ENCODE data around the gene GPRC5D. TPM values are rescaled to one million over a fixed set of nuclear protein-coding genes. Genes with fewer than 3 reads are reported as not detected.

Gene GPRC5D
- polyA plus RNA-seq, 1 donor from 2014 or later, result not detected

DNA sequence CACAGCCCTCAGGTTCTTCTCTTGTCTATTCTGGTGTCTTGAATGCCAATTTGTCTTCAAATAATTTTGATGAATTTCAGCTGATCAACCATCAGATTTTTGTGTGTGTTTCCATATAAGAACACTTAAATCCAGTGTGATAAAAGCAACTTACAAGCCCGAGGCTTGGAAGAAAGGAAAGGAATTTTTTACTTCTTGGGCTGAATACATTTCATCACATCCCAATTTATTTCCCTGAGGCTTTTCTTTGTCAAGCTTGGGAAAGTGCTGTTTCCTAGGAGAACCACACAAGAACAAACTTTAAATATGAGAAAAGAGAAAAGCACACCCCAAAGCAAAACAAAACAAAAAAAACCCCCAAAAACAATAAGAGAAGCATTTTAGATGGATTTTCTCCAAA lies 26.6 kb downstream of the GPRC5D start:
- no peak overlapping the region for H3K4me2 ChIP-seq (ENCODE audit: low read length)
- H2AFZ ChIP-seq (ENCODE audit: low read depth, low read length), result no peak overlapping the region
- no peaks in the 10 kb centered on the region for H3K9me2 ChIP-seq (ENCODE audit: insufficient read depth, low read length)
- H3K27ac ChIP-seq (ENCODE audit: low read length), result no peak overlapping the region
- no peaks in the 10 kb centered on the region for H3K9me3 ChIP-seq (ENCODE audit: low read length)
- no peaks in the 10 kb centered on the region for H4K20me1 ChIP-seq (ENCODE audit: insufficient read depth)
- no peaks in the 10 kb centered on the region for H3F3A ChIP-seq (ENCODE audit: insufficient read depth, low read length, poor library complexity, severe bottlenecking)
- no peaks in the 10 kb centered on the region for H3K79me2 ChIP-seq (replicated peaks; ENCODE audit: insufficient read depth, low read length)
- H3K27me3 ChIP-seq (ENCODE audit: insufficient read depth, low read depth, low read length), result no peaks in the 10 kb centered on the region
- no peaks in the 10 kb centered on the region for H3K36me3 ChIP-seq (ENCODE audit: insufficient read depth, low read length)
- H3K4me3 ChIP-seq (ENCODE audit: low read length), result no peak overlapping the region
- TF ChIP-seq POLR2AphosphoS5 (IDR thresholded peaks at IDR 0.05) (no peak), TAF1 (IDR thresholded peaks at IDR 0.05; ENCODE audit: low read depth) (no peak)
- TF ChIP-seq, protein P1, sequence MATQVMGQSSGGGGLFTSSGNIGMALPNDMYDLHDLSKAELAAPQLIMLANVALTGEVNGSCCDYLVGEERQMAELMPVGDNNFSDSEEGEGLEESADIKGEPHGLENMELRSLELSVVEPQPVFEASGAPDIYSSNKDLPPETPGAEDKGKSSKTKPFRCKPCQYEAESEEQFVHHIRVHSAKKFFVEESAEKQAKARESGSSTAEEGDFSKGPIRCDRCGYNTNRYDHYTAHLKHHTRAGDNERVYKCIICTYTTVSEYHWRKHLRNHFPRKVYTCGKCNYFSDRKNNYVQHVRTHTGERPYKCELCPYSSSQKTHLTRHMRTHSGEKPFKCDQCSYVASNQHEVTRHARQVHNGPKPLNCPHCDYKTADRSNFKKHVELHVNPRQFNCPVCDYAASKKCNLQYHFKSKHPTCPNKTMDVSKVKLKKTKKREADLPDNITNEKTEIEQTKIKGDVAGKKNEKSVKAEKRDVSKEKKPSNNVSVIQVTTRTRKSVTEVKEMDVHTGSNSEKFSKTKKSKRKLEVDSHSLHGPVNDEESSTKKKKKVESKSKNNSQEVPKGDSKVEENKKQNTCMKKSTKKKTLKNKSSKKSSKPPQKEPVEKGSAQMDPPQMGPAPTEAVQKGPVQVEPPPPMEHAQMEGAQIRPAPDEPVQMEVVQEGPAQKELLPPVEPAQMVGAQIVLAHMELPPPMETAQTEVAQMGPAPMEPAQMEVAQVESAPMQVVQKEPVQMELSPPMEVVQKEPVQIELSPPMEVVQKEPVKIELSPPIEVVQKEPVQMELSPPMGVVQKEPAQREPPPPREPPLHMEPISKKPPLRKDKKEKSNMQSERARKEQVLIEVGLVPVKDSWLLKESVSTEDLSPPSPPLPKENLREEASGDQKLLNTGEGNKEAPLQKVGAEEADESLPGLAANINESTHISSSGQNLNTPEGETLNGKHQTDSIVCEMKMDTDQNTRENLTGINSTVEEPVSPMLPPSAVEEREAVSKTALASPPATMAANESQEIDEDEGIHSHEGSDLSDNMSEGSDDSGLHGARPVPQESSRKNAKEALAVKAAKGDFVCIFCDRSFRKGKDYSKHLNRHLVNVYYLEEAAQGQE (IDR thresholded peaks at IDR 0.05; ENCODE audit: borderline replicate concordance), result no peak
- no peak overlapping the region for H3K9ac ChIP-seq (ENCODE audit: low read length)

DNA sequence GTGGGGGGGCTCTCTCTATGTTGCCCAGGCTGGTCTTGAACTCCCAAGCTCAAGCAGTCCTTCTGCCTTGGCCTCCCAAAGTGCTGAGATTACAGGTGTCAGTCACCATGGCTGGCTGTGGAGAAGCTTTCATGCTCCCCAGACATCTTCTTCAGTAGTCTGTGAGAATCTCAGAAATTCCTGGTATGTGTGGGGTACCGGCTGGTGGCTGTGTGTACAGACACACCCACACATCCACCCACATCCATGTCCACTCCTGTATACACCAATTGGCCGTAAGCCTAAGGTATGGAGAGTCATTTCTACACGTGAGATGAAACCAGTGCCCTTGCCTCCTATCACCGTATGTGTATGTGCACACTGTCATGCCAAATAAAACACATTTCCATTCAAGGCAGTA lies 27.8 kb downstream of the GPRC5D start:
- Histone ChIP-seq H3K36me3 (ENCODE audit: insufficient read depth, low read length) (no peaks in the 10 kb centered on the region), H3K9me3 (ENCODE audit: low read length) (no peaks in the 10 kb centered on the region), H3K9me2 (ENCODE audit: insufficient read depth, low read length) (no peaks in the 10 kb centered on the region), H3F3A (ENCODE audit: insufficient read depth, low read length, poor library complexity, severe bottlenecking) (no peaks in the 10 kb centered on the region), H3K9ac (ENCODE audit: low read length) (no peak overlapping the region), H3K27ac (ENCODE audit: low read length) (no peak overlapping the region), H3K27me3 (ENCODE audit: insufficient read depth, low read depth, low read length) (no peaks in the 10 kb centered on the region), H3K4me2 (ENCODE audit: low read length) (no peak overlapping the region), H2AFZ (ENCODE audit: low read depth, low read length) (no peak overlapping the region), H3K79me2 (replicated peaks; ENCODE audit: insufficient read depth, low read length) (no peaks in the 10 kb centered on the region), H4K20me1 (ENCODE audit: insufficient read depth) (no peaks in the 10 kb centered on the region), H3K4me3 (ENCODE audit: low read length) (no peak overlapping the region)
- TF ChIP-seq EZH2 (IDR thresholded peaks at IDR 0.05; ENCODE audit: borderline replicate concordance, insufficient read depth, low read length, poor library complexity, severe bottlenecking) (no peak), MXI1 (conservative IDR thresholded peaks at IDR 0.05; ENCODE audit: poor library complexity, severe bottlenecking) (no peak), TAF1 (IDR thresholded peaks at IDR 0.05; ENCODE audit: low read depth) (no peak), SMC3 (conservative IDR thresholded peaks at IDR 0.05; ENCODE audit: poor library complexity) (no peak), POLR2AphosphoS5 (IDR thresholded peaks at IDR 0.05) (no peak)
- TF ChIP-seq, protein P1 (IDR thresholded peaks at IDR 0.05; ENCODE audit: borderline replicate concordance), result no peak
- TF ChIP-seq, protein P2, sequence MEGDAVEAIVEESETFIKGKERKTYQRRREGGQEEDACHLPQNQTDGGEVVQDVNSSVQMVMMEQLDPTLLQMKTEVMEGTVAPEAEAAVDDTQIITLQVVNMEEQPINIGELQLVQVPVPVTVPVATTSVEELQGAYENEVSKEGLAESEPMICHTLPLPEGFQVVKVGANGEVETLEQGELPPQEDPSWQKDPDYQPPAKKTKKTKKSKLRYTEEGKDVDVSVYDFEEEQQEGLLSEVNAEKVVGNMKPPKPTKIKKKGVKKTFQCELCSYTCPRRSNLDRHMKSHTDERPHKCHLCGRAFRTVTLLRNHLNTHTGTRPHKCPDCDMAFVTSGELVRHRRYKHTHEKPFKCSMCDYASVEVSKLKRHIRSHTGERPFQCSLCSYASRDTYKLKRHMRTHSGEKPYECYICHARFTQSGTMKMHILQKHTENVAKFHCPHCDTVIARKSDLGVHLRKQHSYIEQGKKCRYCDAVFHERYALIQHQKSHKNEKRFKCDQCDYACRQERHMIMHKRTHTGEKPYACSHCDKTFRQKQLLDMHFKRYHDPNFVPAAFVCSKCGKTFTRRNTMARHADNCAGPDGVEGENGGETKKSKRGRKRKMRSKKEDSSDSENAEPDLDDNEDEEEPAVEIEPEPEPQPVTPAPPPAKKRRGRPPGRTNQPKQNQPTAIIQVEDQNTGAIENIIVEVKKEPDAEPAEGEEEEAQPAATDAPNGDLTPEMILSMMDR (IDR thresholded peaks at IDR 0.05; ENCODE audit: poor library complexity, severe bottlenecking), result no peak

All from neural cell (in vitro differentiated cells).